HCT116 (cell line): Measurements from ENCODE around the gene IL36B.

Experiments used
- JUND ChIP-seq: IDR thresholded peaks from 2 replicates; pipeline ENCODE4 v1.6.1; 2012
- POLR2A ChIP-seq: IDR thresholded peaks from 2 replicates; pipeline ENCODE4 v1.7.0; 2011; ENCODE audit warnings: borderline replicate concordance; ENCODE audit not compliant: insufficient read depth, insufficient read length; ENCODE audit errors: extremely low read depth
- SIN3A ChIP-seq: IDR thresholded peaks from 2 replicates; pipeline ENCODE4 v1.6.1; 2012; ENCODE audit warnings: low read depth

- TF ChIP-seq SIN3A, result no peak
- no peak for TF ChIP-seq JUND
- TF ChIP-seq POLR2A, result no peak
Measured at GRCh38 chr2:113056521-113056920, 3.9 kb upstream of the IL36B start.
